Panc1 (cell line): ENCODE data around the gene LKAAEAR1. TPM values are rescaled to one million over a fixed set of nuclear protein-coding genes. Genes with fewer than 3 reads are reported as not detected.

Source experiments
- ATAC-seq: fragments of 200-7000 bp; cut with Tn5 transposase; 2 replicates; pipeline ENCODE4 v1.9.1; 2020; ENCODE audit warnings: mild to moderate bottlenecking, moderate library complexity
- BruUV-seq: library from RNA; stranded (reverse); fragments of 400-500 nt; replicated peaks from 2 replicates; lab custom pipeline; 2021; lab: Mats Ljungman, UMichigan
- CTCF ChIA-PET: fragments of 300-600 bp; sonication (Branson Sonifier 250); formaldehyde crosslinking; loops from one replicate; lab custom pipeline; 2022; ENCODE audit warnings: antibody characterized with exemption; lab: Charles Lee
- POLR2A ChIA-PET: fragments of 300-600 bp; sonication (Branson Sonifier 250); formaldehyde crosslinking; loops from one replicate; lab custom pipeline; 2022; ENCODE audit warnings: antibody characterized with exemption; lab: Charles Lee
- DNase-seq: peaks from one replicate; pipeline ENCODE4 v3.0.0-alpha.2; 2010; ENCODE audit warnings: low read depth, low spot score
- H3K27ac ChIP-seq: 2 replicates; pipeline ENCODE4 v1.5.1; 2011; ENCODE audit warnings: mild to moderate bottlenecking, low read length, inconsistent platforms
- H3K27me3 ChIP-seq: fragments of 200-500 bp; sonication (Bioruptor generic); 2 replicates; pipeline ENCODE4 v1.6.0; 2014; ENCODE audit warnings: low read length, inconsistent platforms; ENCODE audit not compliant: control insufficient read depth, insufficient read depth
- H3K36me3 ChIP-seq: fragments of 200-500 bp; sonication (Bioruptor generic); 2 replicates; pipeline ENCODE4 v1.5.1; 2014; ENCODE audit warnings: inconsistent platforms, mild to moderate bottlenecking, low read length, moderate library complexity; ENCODE audit not compliant: control insufficient read depth, insufficient read depth
- H3K4me1 ChIP-seq: 2 replicates; pipeline ENCODE4 v1.5.1; 2011; ENCODE audit warnings: inconsistent platforms, mild to moderate bottlenecking, low read length, moderate library complexity; ENCODE audit not compliant: control insufficient read depth, insufficient read depth
- H3K4me3 ChIP-seq, 2 experiments: 2 replicates each; pipeline ENCODE4 v1.5.1; 2011 to 2012; ENCODE audit warnings: low read depth in 2 of 2, low read length in 2 of 2, mild to moderate bottlenecking in 2 of 2, inconsistent platforms in 1 of 2, moderate library complexity in 1 of 2
- H3K9me3 ChIP-seq: fragments of 200-500 bp; sonication (Bioruptor generic); 2 replicates; pipeline ENCODE4 v1.5.1; 2014; ENCODE audit warnings: low read depth, mild to moderate bottlenecking, inconsistent platforms, low read length, moderate library complexity; ENCODE audit not compliant: control insufficient read depth, insufficient read depth
- POLR2AphosphoS5 ChIP-seq: IDR thresholded peaks from 2 replicates; pipeline ENCODE4 v1.6.1; 2012; ENCODE audit warnings: mild to moderate bottlenecking, low read depth, low read length, moderate library complexity
- SIN3A ChIP-seq: IDR thresholded peaks from 2 replicates; pipeline ENCODE4 v1.6.1; 2012; ENCODE audit warnings: low read depth, mild to moderate bottlenecking, low read length, moderate library complexity, borderline replicate concordance; ENCODE audit not compliant: insufficient read depth
- TCF7L2 ChIP-seq: IDR thresholded peaks from 2 replicates; pipeline ENCODE4 v1.6.1; 2011; ENCODE audit warnings: mild to moderate bottlenecking, low read depth, low read length, inconsistent platforms
- in situ Hi-C: cut with HindIII; loops from 2 replicates; pipeline ENCODE4 v1.10.0; 2016; ENCODE audit warnings: low sequenced_read_pairs, low pct_unique_long_range_greater_than_20kb
- intact Hi-C: fragments of 100-400 bp; cut with micrococcal nuclease; formaldehyde crosslinking; loops from one replicate; pipeline ENCODE4 v1.10.0; 2022; ENCODE audit not compliant: unreplicated experiment
- total RNA-seq: library from RNA; stranded (reverse); gene quantifications from one replicate; pipeline ENCODE4 v1.2.1, GENCODE V29; 2021; ENCODE audit not compliant: unreplicated experiment
- TF ChIP-seq, protein P1 (sequence below), 2 experiments: IDR thresholded peaks; 2 replicates each; pipeline ENCODE4 v1.6.1; 2011 to 2012; ENCODE audit warnings: low read depth in 2 of 2, control low read depth in 1 of 2, low read length in 1 of 2, mild to moderate bottlenecking in 1 of 2, moderate library complexity in 1 of 2; ENCODE audit not compliant: insufficient read depth in 1 of 2
- TF ChIP-seq, protein P2 (sequence below): fragments of 450-650 bp; IDR thresholded peaks from 2 replicates; pipeline ENCODE4 v1.5.1; 2017; ENCODE audit warnings: mild to moderate bottlenecking

LKAAEAR1 gene
- total RNA-seq, 1 experiment from 2014 or later = 0.67 TPM

DNA sequence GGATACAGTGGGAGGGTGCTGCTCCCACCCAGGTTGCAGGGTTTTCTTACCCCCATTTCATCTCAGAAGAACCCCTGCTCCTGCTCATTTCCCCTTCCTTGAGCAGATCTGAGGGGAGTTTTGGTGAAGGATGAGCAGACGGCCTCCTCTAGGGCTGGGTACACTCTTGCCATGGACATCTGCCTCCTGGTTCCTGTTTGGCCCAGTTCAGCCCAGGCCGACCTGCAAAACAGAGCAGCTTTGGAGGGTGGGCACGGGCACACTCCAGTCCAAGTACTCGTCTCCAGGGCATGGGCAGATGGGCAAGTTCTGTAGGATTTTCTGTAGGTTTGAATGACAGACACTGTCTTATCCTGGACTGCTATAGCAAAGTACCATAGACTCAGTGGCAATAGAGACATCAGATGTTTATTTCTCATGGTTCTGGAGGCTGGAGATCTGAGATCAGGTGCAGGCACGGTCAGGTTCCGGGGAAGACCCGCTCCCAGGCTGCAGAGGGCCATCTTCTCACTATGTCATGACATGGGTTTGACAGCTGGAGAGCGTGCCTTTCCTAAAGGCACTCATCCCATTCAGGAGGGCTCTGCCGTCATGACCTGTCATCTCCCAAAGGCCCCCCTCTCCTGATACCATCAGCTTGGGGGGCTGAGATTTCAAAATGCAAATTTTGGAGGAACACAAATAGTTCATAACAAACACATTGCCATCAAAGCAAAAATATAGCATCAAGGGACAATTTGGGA is 16.9 kb upstream of the LKAAEAR1 start:
- no peak overlapping the region for H3K27ac ChIP-seq
- TF ChIP-seq, protein P1, sequence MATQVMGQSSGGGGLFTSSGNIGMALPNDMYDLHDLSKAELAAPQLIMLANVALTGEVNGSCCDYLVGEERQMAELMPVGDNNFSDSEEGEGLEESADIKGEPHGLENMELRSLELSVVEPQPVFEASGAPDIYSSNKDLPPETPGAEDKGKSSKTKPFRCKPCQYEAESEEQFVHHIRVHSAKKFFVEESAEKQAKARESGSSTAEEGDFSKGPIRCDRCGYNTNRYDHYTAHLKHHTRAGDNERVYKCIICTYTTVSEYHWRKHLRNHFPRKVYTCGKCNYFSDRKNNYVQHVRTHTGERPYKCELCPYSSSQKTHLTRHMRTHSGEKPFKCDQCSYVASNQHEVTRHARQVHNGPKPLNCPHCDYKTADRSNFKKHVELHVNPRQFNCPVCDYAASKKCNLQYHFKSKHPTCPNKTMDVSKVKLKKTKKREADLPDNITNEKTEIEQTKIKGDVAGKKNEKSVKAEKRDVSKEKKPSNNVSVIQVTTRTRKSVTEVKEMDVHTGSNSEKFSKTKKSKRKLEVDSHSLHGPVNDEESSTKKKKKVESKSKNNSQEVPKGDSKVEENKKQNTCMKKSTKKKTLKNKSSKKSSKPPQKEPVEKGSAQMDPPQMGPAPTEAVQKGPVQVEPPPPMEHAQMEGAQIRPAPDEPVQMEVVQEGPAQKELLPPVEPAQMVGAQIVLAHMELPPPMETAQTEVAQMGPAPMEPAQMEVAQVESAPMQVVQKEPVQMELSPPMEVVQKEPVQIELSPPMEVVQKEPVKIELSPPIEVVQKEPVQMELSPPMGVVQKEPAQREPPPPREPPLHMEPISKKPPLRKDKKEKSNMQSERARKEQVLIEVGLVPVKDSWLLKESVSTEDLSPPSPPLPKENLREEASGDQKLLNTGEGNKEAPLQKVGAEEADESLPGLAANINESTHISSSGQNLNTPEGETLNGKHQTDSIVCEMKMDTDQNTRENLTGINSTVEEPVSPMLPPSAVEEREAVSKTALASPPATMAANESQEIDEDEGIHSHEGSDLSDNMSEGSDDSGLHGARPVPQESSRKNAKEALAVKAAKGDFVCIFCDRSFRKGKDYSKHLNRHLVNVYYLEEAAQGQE (IDR thresholded peaks at IDR 0.05; ENCODE audit: insufficient read depth in 1 of 2, low read depth in 2 of 2, low read length in 1 of 2) = no peak
- TF ChIP-seq SIN3A = no peak
- in situ Hi-C loops = no loop called here
- no peak for ATAC-seq
- H3K4me3 ChIP-seq = no peak overlapping the region
- intact Hi-C loops = no loop called here
- BruUV-seq = no TSS peak
- H3K4me1 ChIP-seq = no peaks in the 10 kb centered on the region
- H3K9me3 ChIP-seq = no peaks in the 10 kb centered on the region
- ChIA-PET CTCF (interaction anchor here (0.6 kb wide), 1 partner anchor 19 kb away, joined by 5 read pairs; no protein-coding TSS in a partner anchor), POLR2A (interaction anchor here (0.7 kb wide), 1 partner anchor 9 kb away, joined by 3 read pairs; no protein-coding TSS in a partner anchor)
- DNase-seq = no peak
- no peaks in the 10 kb centered on the region for H3K27me3 ChIP-seq
- H3K36me3 ChIP-seq = no peaks in the 10 kb centered on the region

DNA sequence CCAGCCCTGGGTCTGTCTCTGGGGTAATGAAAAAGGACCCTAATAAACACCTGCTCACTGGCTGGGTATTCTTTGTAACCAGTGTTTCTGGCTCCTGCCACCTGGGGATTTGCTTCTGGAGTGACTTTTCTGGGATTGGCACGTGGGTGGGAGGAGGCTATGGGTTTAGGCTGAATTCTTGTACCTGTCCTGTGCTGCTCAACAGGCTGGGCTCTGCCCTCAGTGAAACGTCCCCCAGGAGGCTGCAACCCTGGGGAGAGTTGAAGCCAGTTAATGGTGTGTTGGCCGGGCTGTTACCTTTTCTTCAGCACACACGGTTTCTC is 16.3 kb upstream of the LKAAEAR1 start:
- DNase-seq (no peak), ATAC-seq (no peak)
- BruUV-seq = no TSS peak
- in situ Hi-C loops = no loop called here
- intact Hi-C loops = no loop called here
- no peak overlapping the region for H3K27ac ChIP-seq
- H3K9me3 ChIP-seq = no peaks in the 10 kb centered on the region
- H3K36me3 ChIP-seq = no peaks in the 10 kb centered on the region
- H3K27me3 ChIP-seq = no peaks in the 10 kb centered on the region
- H3K4me3 ChIP-seq = no peak overlapping the region
- no peaks in the 10 kb centered on the region for H3K4me1 ChIP-seq
- TF ChIP-seq, protein P2, sequence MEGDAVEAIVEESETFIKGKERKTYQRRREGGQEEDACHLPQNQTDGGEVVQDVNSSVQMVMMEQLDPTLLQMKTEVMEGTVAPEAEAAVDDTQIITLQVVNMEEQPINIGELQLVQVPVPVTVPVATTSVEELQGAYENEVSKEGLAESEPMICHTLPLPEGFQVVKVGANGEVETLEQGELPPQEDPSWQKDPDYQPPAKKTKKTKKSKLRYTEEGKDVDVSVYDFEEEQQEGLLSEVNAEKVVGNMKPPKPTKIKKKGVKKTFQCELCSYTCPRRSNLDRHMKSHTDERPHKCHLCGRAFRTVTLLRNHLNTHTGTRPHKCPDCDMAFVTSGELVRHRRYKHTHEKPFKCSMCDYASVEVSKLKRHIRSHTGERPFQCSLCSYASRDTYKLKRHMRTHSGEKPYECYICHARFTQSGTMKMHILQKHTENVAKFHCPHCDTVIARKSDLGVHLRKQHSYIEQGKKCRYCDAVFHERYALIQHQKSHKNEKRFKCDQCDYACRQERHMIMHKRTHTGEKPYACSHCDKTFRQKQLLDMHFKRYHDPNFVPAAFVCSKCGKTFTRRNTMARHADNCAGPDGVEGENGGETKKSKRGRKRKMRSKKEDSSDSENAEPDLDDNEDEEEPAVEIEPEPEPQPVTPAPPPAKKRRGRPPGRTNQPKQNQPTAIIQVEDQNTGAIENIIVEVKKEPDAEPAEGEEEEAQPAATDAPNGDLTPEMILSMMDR = no peak
- no peak for TF ChIP-seq SIN3A
- TF ChIP-seq TCF7L2 = no peak
- TF ChIP-seq, protein P1 (IDR thresholded peaks at IDR 0.05; ENCODE audit: insufficient read depth in 1 of 2, low read depth in 2 of 2, low read length in 1 of 2) = no peak
- no peak for TF ChIP-seq POLR2AphosphoS5
- ChIA-PET POLR2A (no interaction called here), CTCF (interaction anchor here (0.6 kb wide), 1 partner anchor 19 kb away, joined by 5 read pairs; no protein-coding TSS in a partner anchor)
